ENCODE results near the gene PLAU.

DNA sequence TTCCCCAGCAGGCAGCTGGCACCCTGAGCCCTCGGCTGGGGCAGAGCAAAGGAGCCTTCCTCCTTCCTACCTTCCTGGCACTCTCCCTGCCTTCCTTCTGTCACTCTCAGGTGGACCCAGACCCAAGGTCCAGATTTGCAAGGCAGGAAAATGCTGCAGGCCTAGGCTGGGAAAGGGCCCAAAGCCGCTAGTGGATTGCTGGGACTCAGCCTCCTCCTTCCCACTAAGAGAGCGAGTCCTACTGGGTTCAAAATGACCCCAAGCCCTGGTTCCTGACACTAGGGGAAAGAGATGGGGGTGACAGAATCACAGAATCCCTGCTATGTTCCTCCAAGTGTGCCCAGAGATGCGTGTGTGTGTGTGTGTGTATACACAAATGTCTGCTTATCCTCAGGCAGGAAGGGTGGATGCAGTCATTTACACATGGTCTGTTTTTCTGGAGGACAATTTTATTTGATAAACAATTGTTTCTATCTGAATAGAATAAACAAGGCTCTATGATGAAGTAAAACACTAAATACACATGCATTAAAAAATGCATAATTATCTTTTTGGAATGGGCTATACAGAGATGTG, 1.3 kb upstream of the PLAU start:
- no peak for TF ChIP-seq EP300 (IDR thresholded peaks at IDR 0.05)
- TF ChIP-seq, protein P1, sequence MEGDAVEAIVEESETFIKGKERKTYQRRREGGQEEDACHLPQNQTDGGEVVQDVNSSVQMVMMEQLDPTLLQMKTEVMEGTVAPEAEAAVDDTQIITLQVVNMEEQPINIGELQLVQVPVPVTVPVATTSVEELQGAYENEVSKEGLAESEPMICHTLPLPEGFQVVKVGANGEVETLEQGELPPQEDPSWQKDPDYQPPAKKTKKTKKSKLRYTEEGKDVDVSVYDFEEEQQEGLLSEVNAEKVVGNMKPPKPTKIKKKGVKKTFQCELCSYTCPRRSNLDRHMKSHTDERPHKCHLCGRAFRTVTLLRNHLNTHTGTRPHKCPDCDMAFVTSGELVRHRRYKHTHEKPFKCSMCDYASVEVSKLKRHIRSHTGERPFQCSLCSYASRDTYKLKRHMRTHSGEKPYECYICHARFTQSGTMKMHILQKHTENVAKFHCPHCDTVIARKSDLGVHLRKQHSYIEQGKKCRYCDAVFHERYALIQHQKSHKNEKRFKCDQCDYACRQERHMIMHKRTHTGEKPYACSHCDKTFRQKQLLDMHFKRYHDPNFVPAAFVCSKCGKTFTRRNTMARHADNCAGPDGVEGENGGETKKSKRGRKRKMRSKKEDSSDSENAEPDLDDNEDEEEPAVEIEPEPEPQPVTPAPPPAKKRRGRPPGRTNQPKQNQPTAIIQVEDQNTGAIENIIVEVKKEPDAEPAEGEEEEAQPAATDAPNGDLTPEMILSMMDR (IDR thresholded peaks at IDR 0.05): no peak
- no peak for TF ChIP-seq POLR2A (IDR thresholded peaks at IDR 0.05)
- no peak for TF ChIP-seq POLR2AphosphoS5 (IDR thresholded peaks at IDR 0.05)

Data from stomach (tissue), 4 donors.